Adrenal gland (tissue), 5 donors: Measurements from ENCODE around the gene NAT9.

Source experiments
- CTCF ChIP-seq, 6 experiments: fragments of 450-650 bp in 4 of 6; fragments of 200-600 bp in 2 of 6; sonication (generic) in 1 of 6; IDR thresholded peaks; 1 replicate in 5 of 6; 2 replicates in 1 of 6; pipeline versions ENCODE4 v1.5.1 to v1.8.0; 2016 to 2021; ENCODE audit warnings: antibody characterized with exemption in 6 of 6, mild to moderate bottlenecking in 2 of 6, moderate library complexity in 1 of 6
- POLR2A ChIP-seq, 2 donors: fragments of 450-650 bp; IDR thresholded peaks; one replicate each; pipeline ENCODE4 v1.6.1; 2017; ENCODE audit warnings: antibody characterized with exemption in 2 of 2, mild to moderate bottlenecking in 2 of 2, moderate library complexity in 1 of 2
- donor health status: DM: no; HTN: no; CAD: no.

- TF ChIP-seq POLR2A (IDR thresholded peaks at IDR 0.05) (no peak), CTCF (IDR thresholded peaks at IDR 0.05) (no peak)
Observed at GRCh38 chr17:74729368-74729767, 46.8 kb downstream of the NAT9 start.
